IMR-90 (cell line): ENCODE measurements around the gene CCNQ. TPM values are rescaled to one million over a fixed set of nuclear protein-coding genes. Genes with fewer than 3 reads are reported as not detected.

Experiments used
- ATAC-seq: fragments of 200-7000 bp; cut with Tn5 transposase; 2 replicates; pipeline ENCODE4 v1.9.1; 2020; ENCODE audit warnings: low read depth, mild to moderate bottlenecking, moderate library complexity
- BruUV-seq: library from RNA; stranded (reverse); fragments of 400-500 nt; replicated peaks from 2 replicates; lab custom pipeline; 2021; lab: Mats Ljungman, UMichigan
- CTCF ChIA-PET: fragments of 300-600 bp; formaldehyde crosslinking; extraction: SDS; loops from one replicate; lab custom pipeline; 2021; ENCODE audit warnings: antibody characterized with exemption; lab: Yijun Ruan, JAX
- POLR2A ChIA-PET: fragments of 300-600 bp; sonication (Branson Sonifier 250); formaldehyde crosslinking; loops from one replicate; lab custom pipeline; 2022; ENCODE audit warnings: antibody characterized with exemption; ENCODE audit not compliant: unreplicated experiment; lab: Charles Lee
- DNase-seq: peaks from one replicate; pipeline ENCODE4 v3.0.0; 2013
- H2AFZ ChIP-seq: replicated peaks from 2 replicates; pipeline ENCODE3; 2013; ENCODE audit warnings: low read length, mild to moderate bottlenecking; ENCODE audit not compliant: poor library complexity
- H2AK5ac ChIP-seq: 2 replicates; pipeline ENCODE4 v1.6.1; 2013; ENCODE audit warnings: low read depth, low read length, inconsistent platforms
- H2AK9ac ChIP-seq: replicated peaks from 2 replicates; pipeline ENCODE3; 2013; ENCODE audit warnings: mild to moderate bottlenecking, low read depth, low read length, moderate library complexity; ENCODE audit not compliant: poor library complexity
- H2BK120ac ChIP-seq: 2 replicates; pipeline ENCODE4 v1.6.1; 2013; ENCODE audit warnings: low read depth, low read length, inconsistent platforms
- H2BK15ac ChIP-seq: 3 replicates; pipeline ENCODE4 v1.6.1; 2013; ENCODE audit warnings: low read depth, low read length, inconsistent platforms
- H2BK20ac ChIP-seq: 2 replicates; pipeline ENCODE4 v1.6.1; 2013; ENCODE audit warnings: low read depth, mild to moderate bottlenecking, inconsistent platforms, low read length, moderate library complexity
- H2BK5ac ChIP-seq: 2 replicates; pipeline ENCODE4 v1.6.1; 2013; ENCODE audit warnings: mild to moderate bottlenecking, low read depth, low read length, inconsistent platforms; ENCODE audit not compliant: poor library complexity, severe bottlenecking
- H3K14ac ChIP-seq: replicated peaks from 2 replicates; pipeline ENCODE4 v1.6.1; 2013; ENCODE audit warnings: low read depth, low read length, inconsistent platforms
- H3K18ac ChIP-seq: 2 replicates; pipeline ENCODE4 v1.6.1; 2013; ENCODE audit warnings: low read depth, low read length, control low read depth
- H3K23ac ChIP-seq: 2 replicates; pipeline ENCODE4 v1.6.1; 2013; ENCODE audit warnings: low read depth, low read length, inconsistent platforms
- H3K27ac ChIP-seq: 2 replicates; pipeline ENCODE4 v1.5.1; 2013; ENCODE audit warnings: mild to moderate bottlenecking, control low read depth, low read length; ENCODE audit not compliant: insufficient read depth
- H3K27me3 ChIP-seq: 2 replicates; pipeline ENCODE4 v1.6.1; 2013; ENCODE audit warnings: low read length; ENCODE audit not compliant: control insufficient read depth, insufficient read depth
- H3K36me3 ChIP-seq: 2 replicates; pipeline ENCODE4 v1.6.1; 2013; ENCODE audit warnings: low read length, mixed read lengths; ENCODE audit not compliant: control insufficient read depth, insufficient read depth
- H3K4ac ChIP-seq: 2 replicates; pipeline ENCODE4 v1.6.1; 2013; ENCODE audit warnings: low read depth, low read length, inconsistent platforms
- H3K4me1 ChIP-seq: 2 replicates; pipeline ENCODE4 v1.6.1; 2013; ENCODE audit warnings: low read length, mixed read lengths; ENCODE audit not compliant: control insufficient read depth, insufficient read depth
- H3K4me2 ChIP-seq: 2 replicates; pipeline ENCODE4 v1.6.1; 2013; ENCODE audit warnings: low read depth, mild to moderate bottlenecking, control low read depth, low read length, moderate library complexity
- H3K4me3 ChIP-seq: 2 replicates; pipeline ENCODE4 v1.5.1; 2013; ENCODE audit warnings: low read depth, mild to moderate bottlenecking, control low read depth, low read length, moderate library complexity; ENCODE audit not compliant: insufficient read depth
- H3K56ac ChIP-seq: 2 replicates; pipeline ENCODE4 v1.6.1; 2013; ENCODE audit warnings: low read length, inconsistent platforms; ENCODE audit not compliant: insufficient read depth; ENCODE audit errors: extremely low read depth
- H3K79me1 ChIP-seq, 2 experiments: 2 replicates each; pipeline ENCODE4 v1.6.1; 2013; ENCODE audit warnings: low read length in 2 of 2, inconsistent platforms in 1 of 2, low read depth in 1 of 2
- H3K9ac ChIP-seq: 2 replicates; pipeline ENCODE4 v1.6.1; 2013; ENCODE audit warnings: low read depth, low read length, control low read depth
- H3K9me1 ChIP-seq: 2 replicates; pipeline ENCODE4 v1.6.1; 2013; ENCODE audit warnings: low read length, inconsistent platforms; ENCODE audit not compliant: insufficient read depth
- H3K9me3 ChIP-seq: 2 replicates; pipeline ENCODE4 v1.6.1; 2013; ENCODE audit warnings: low read length; ENCODE audit not compliant: control insufficient read depth, insufficient read depth
- H4K20me1 ChIP-seq: 2 replicates; pipeline ENCODE4 v1.6.1; 2013; ENCODE audit warnings: low read length, inconsistent platforms; ENCODE audit not compliant: insufficient read depth
- H4K5ac ChIP-seq: 2 replicates; pipeline ENCODE4 v1.6.1; 2013; ENCODE audit warnings: mild to moderate bottlenecking, low read depth, low read length, control low read depth
- H4K8ac ChIP-seq, 2 experiments: 2 replicates each; pipeline ENCODE4 v1.6.1; 2013; ENCODE audit warnings: low read depth in 2 of 2, low read length in 2 of 2, control low read depth in 1 of 2, inconsistent platforms in 1 of 2
- H4K91ac ChIP-seq: 2 replicates; pipeline ENCODE4 v1.6.1; 2013; ENCODE audit warnings: low read depth, low read length, inconsistent platforms; ENCODE audit not compliant: insufficient read depth
- CHD1 ChIP-seq: IDR thresholded peaks from 2 replicates; pipeline ENCODE4 v1.6.1; 2012; ENCODE audit warnings: low read depth, low read length, improper control_type of control experiment
- MXI1 ChIP-seq: IDR thresholded peaks from 2 replicates; pipeline ENCODE4 v1.6.1; 2012; ENCODE audit warnings: low read depth, mild to moderate bottlenecking, low read length, moderate library complexity, borderline replicate concordance
- POLR2A ChIP-seq: IDR thresholded peaks from 2 replicates; pipeline ENCODE4 v1.6.1; 2012; ENCODE audit warnings: mild to moderate bottlenecking, low read depth, low read length
- RAD21 ChIP-seq: IDR thresholded peaks from 2 replicates; pipeline ENCODE4 v1.6.1; 2012; ENCODE audit warnings: low read length, improper control_type of control experiment
- RFX5 ChIP-seq: IDR thresholded peaks from 2 replicates; pipeline ENCODE4 v1.8.0; 2012; ENCODE audit warnings: low read depth, mild to moderate bottlenecking, low read length, moderate library complexity
- USF2 ChIP-seq: fragments of 150-350 bp; IDR thresholded peaks from 2 replicates; pipeline ENCODE4 v1.6.1; 2017; ENCODE audit warnings: mild to moderate bottlenecking, antibody characterized with exemption, low read length, low read depth
- WGBS, 2 experiments: methylation state at CpG; one replicate each; pipeline versions ENCODE4 v1.1.5 to v1.1.7; 2013; ENCODE audit warnings: missing lambda C conversion rate in 2 of 2; ENCODE audit not compliant: insufficient read length in 1 of 2; ENCODE audit errors: extremely low coverage in 2 of 2; 5-methylcytosine and 5-hydroxymethylcytosine counted together
- dilution Hi-C: fragments of 300-500 bp; cut with HindIII; formaldehyde crosslinking; loops from one replicate; pipeline ENCODE4 v1.14.3; 2018; ENCODE audit warnings: low sequenced_read_pairs; ENCODE audit not compliant: unreplicated experiment
- in situ Hi-C: fragments of 300-500 bp; cut with MboI; formaldehyde crosslinking; loops from 3 replicates; pipeline ENCODE4 v1.14.3; 2019; ENCODE audit warnings: low sequenced_read_pairs, inconsistent platforms, mixed read lengths
- intact Hi-C: fragments of 100-400 bp; cut with micrococcal nuclease; formaldehyde crosslinking; loops from 2 replicates; pipeline ENCODE4 v1.10.0; 2022
- polyA plus RNA-seq, 3 experiments: library from polyadenylated mRNA; depleted of rRNA; stranded (reverse); fragments of >200 nt; gene quantifications; 2 replicates each; pipeline ENCODE4 v1.2.3, GENCODE V29; 2012; ENCODE audit warnings: low replicate concordance in 1 of 3
- total RNA-seq: library from RNA; depleted of rRNA; stranded (reverse); fragments of >200 nt; gene quantifications from 2 replicates; pipeline ENCODE4 v1.2.3, GENCODE V29; 2012

CCNQ gene
- total and polyA plus RNA-seq, 2 of the 4 experiments (the other 2 are of a cell fraction), result 27.6 to 35.2 TPM

- H2BK15ac ChIP-seq, result no peak overlapping the region
- ChIA-PET CTCF (no interaction called here), POLR2A (no interaction called here)
- no peaks in the 10 kb centered on the region; the same call in 1 of the 2 replicates for H3K27me3 ChIP-seq
- peaks cover 2% of the 10 kb centered on the region; the same call in 1 of the 2 replicates for H3K9me3 ChIP-seq
- peaks cover 6 to 19% of the 10 kb centered on the region in 2 experiments; a peak in 3 of 4 replicates for H3K79me1 ChIP-seq
- no peak overlapping the region for H3K56ac ChIP-seq
- intact Hi-C loops (no loop called here), dilution Hi-C loops (no loop called here), in situ Hi-C loops (no loop called here)
- no peak overlapping the region for H4K8ac ChIP-seq
- DNase-seq (no peak), ATAC-seq (no peak)
- no peak overlapping the region for H3K4me2 ChIP-seq
- H2AK5ac ChIP-seq, result no peak overlapping the region
- no CpG with 5 or more reads among the region's 7 CpGs for WGBS, 2 experiments
- TF ChIP-seq MXI1 (no peak), POLR2A (no peak), RAD21 (no peak), CHD1 (no peak), RFX5 (no peak), USF2 (no peak)
- H3K9ac ChIP-seq, result no peak overlapping the region
- no peak overlapping the region for H2BK120ac ChIP-seq
- no peaks in the 10 kb centered on the region; the same call in 1 of the 2 replicates for H3K36me3 ChIP-seq
- H2BK5ac ChIP-seq, result no peak overlapping the region
- H2BK20ac ChIP-seq, result no peak overlapping the region
- no peaks in the 10 kb centered on the region for H3K9me1 ChIP-seq
- no peak overlapping the region for H3K4ac ChIP-seq
- H3K18ac ChIP-seq, result no peak overlapping the region
- no peak overlapping the region for H3K23ac ChIP-seq
- H4K20me1 ChIP-seq, result peaks cover 20% of the 10 kb centered on the region; the same call in 1 of the 2 replicates
- H2AFZ ChIP-seq, result peak overlapping the region; percentile 41
- no peak overlapping the region for H4K91ac ChIP-seq
- H3K4me3 ChIP-seq, result no peak overlapping the region
- H3K14ac ChIP-seq, result no peak overlapping the region
- H3K27ac ChIP-seq, result no peak overlapping the region
- no peak overlapping the region for H4K5ac ChIP-seq
- no TSS peak for BruUV-seq
- 0 out of 2 replicates have a peak, but pooled peaks cover 3% of the 10 kb centered on the region for H3K4me1 ChIP-seq
- no peak overlapping the region for H2AK9ac ChIP-seq
Observed at GRCh38 chrX:153600921-153601320, 2.0 kb upstream of the CCNQ start.
